IPS-NIHi7 (cell line): ENCODE results near the gene TENM4.
A peak's percentile ranks its signal among the peaks of the same experiment; 100 is the strongest.

ENCODE experiments used
- DNase-seq: peaks from one replicate; pipeline ENCODE4 v3.0.0; 2012; ENCODE audit warnings: mixed read lengths; ENCODE audit errors: extremely low spot score

Gene TENM4

DNA sequence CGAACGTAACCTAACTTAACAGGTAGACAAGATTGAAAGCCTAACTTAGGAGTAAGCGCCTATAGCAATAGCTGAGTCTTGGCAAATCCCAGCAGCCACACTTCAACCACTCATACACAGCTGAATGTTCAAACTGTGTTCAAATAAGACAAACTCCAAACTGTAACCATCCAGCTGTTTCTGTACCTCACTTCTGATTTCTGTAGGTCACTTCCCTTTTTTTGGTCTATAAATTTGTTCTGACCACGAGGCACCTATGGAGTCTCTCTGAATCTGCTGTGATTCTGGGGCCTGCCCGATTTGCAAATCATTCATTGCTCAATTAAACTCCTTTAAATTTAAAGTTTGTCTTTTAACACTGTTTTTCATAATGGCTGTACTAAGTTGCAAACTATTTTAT is 8.2 kb upstream of the TENM4 start:
- DNase-seq, result no peak

DNA sequence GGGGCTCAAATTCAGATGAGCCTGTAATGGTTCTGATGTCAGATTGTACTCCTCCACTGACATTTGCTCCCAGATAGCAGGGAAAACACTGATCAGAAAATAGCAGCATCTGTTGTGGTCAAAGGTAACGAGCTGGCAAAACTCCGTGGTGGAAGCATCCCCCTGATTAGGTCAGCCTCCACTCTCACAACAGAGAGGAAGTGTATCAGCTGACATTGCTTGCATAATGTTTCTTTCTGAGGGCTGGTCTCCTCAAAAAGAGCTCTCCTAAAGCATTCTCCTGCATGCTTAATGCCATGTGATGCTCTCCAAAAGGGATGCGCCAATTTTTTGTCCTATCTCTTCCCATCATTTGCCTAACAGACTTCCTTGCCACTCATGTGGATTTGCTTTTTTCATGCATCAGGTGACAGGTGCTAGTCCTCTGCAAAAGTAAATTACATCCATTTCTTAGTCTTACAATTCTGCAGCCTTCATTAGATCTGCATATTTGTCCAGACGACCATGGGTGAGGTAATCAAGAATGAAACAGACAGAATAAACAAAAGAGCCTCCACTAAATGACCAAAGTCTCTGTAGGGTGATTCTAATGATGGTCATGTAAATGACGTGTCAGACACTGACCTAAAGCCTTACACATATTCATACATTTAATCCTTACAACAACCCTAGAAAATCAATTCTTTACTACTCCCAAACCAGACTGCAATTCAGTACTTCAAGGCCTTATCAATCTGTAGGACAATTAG is 6.4 kb upstream of the TENM4 start:
- no peak for DNase-seq

DNA sequence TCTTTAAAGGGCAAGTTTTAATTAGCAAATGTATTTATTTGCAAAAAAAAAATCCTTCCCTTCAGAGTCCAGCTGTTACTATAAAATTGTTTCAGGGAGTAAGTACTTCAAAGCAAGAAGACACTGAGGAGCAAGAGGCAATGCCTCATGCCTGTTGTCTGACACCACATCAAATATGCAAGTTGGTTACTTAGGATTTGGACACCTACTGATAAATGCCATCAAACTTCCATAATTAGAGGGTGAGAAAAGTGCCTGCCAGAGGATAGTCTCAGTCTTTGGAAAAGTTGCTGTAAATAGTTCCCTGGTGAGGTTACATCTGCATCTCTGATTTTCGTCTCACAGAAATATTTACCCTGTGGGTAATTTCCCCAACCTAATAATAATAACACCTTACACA is 4.1 kb upstream of the TENM4 start:
- no peak for DNase-seq

DNA sequence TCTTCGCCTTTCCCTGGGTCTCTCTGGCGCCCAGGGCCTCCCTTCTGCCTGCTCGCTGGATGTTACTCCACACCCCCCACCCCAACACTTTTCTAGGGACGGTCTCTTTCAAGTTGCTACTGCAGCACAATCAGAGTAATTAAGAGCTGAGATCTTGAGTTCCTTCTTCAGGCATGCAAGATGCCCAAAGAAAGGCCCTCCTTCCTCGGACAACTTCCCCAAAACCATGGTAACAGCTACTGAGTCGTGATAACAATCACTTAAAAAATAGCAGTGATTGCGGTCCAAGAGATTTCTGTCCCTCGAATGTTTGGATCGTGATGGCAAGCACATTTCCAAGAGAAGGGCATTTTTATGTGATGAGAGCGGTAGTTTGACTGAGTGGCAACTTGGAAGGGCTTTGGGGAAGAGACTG is 638 bp upstream of the TENM4 start:
- no peak for DNase-seq

DNA sequence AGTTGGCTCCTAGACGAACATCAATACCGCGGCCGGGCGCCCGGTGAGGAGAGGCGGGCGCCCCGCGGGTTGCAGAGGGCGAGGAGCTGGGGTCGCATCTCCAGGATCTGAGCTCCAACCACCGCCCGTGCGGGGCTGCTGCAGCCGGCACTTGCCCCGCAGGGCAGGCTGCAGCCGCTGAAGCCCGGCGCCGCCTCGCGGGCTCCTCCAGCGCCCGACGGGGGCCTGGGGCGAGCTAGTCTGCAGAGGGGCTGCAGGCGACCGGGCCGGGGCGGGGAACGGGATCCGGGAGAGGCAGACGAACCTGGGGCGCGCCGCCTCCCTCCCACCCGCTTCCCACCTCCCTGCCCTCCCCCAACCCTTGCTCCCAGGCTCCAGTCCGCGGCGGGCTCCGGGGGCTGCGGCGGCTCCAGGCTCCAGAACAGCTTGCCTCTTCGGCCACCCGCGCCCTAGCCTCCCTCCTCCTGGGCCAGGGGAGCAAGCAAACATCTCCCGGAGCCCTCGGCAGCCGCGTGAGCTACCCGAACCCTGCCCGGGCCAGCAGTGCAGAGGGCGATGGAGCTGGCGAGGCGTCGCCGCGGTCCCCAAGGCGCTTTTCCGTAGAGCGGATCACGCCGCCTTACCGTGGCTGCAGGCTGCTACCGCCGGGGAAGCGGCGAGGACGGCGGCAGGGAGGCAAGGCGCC is 802 bp downstream of the TENM4 start:
- DNase-seq, result peak; percentile 31

DNA sequence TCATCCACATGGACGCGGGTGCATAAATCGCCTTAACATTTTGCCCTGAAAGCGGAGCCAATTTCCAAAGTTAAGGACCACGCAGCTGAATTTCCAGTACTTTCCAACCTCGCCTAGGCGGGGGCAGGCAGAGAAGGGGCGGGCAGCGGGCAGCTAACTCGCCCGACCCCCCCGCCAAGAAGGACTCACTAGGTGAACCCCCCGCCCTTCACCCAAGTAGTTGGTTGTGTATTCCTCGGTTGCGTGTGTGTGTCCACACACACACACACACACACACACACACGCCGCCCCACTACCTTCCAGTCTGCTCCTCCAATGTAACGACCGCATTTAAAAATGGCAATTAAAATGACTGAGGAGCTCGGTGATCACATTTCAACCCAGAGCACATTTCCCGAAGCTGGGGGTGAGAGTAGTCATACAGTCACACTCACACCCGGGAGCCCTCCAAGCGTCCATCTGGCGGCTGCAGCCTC is 1.4 kb downstream of the TENM4 start:
- no peak for DNase-seq

DNA sequence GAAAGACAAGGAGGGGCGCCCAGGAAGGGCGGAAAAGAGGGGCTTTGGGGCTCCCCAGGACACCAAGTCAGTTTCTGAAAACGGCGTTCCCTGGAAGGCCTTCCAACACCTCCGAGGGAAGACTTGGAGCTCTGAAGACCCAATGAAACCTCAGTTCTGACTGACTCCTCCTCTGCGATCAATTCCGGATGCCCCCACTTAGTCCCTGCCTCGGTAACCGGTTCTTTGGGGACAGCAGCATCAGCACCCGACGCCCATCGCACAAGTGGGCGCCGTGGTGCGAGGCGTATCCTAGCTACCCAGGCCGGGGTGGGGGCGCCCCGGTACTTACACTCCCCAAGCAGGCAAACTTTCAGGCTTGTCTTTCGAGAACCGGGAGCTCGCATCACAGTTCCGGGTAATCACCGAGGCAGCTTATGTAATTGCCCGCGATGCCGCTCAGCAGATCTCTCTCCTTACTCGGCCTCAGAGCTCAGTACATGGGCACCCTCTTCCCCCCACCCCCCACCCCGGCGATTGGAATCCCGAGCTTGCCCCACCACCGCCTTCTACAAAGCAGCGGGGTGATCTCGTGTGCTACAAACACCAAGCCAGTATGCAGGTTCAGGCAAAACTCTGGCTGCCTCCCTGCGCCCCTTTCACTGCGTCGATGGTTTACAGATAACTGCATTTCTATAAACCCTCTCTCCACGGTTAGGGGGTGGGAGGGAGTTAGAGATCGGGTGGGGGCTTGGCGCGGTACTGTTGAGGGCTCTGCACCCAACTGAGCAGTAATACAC is 2.0 kb downstream of the TENM4 start:
- DNase-seq, result peak; percentile 24

DNA sequence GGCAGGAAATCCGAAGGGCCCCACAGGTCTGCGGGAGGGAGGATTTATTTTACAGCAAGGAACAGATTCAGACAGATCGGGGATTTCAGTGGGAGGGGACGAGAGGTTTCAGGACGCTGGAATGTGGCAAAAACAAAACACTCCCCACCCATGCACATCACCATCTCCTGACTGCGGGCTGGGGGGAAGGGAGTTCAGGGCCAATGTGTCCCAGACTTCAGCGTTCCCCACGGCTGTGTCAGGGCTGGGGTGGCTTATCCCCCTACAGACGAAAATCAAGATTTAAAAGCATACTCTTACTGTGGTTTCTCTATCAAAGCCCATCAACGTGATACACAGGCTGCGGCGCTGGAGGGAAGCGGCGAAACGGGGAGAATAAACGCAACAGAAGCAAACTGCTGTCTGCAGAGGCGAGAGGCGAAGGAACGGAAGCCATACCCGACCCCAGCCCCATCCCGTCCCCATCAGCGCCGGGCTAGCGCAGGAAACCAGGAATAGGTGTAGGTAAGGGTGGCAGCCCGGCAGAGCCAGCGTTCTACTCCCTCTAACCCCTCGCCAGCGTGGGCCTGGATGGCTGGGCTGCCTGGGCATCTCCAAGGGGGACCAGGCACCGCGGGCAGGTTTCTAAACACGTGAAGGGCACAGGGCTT is 2.7 kb downstream of the TENM4 start:
- DNase-seq, result peak; percentile 26

DNA sequence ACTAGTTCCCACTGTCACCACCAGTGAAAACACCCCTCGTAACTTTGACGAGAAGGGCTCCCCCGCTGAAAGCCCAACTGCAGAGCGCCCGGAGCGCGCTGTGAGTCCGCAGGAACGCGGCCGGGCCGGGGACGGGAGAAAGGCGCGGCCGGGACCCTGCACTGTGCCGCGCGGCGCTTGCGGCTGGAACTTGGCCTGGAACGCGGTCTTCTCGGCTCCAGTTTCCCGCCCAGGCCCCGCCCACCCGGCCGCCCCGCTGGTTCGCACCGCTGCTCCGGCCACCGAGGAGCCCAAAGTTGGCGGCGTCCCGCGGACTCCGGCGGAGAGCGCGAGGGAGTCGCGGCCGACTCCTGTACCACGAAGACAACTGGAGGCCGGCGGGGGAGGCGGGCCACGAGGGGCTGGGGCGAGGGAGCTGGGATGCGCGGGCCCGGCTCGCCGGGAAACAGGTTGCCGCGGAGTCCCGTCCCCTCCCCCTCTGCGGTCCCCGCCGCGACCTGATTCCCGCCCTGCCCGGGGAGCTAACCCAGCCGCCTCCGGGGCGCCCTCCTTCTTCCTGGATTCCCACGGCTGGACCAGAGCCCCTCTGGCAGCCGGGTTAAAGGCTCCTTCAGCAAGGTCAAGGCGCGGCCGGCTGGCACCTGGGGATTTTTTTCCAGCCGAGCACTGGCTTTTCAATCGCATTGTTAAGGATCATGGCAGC is 3.4 kb downstream of the TENM4 start:
- DNase-seq, result peak; percentile 85

DNA sequence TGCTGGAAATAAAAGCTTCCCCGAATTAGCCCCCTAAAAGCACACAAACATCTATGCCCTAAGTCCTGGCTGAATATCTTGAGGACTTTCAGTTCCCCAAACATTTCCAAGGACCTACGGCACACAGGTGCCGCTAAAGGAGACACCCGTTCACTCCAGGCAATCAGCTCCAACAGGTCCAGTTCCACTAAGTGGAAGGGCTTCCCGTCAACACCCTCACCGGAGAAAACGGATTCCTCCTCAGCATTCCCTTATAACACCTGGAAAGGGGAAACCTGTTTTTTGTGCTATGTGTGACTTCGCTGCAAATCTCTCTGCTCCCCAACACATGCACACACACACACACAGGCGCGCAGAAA is 3.9 kb downstream of the TENM4 start:
- no peak for DNase-seq

DNA sequence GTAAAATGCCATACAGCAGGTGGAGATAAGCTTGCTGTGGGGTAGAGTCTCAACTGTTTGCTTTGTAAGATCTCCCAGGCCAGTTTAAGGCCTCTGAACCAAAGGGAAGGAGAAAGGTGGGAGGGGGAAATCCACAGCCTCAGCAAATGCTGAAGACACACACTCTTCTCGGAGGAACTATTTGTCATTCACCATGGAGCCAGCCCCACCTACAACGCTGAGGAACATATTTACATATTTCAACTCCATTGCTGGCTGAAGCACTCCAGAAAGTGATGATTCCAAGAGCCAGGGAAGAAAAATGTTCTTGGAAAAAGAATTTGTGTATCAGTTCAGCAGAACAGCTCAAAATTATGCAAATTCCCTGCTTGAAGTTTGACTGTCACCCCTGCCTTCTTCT is 6.5 kb downstream of the TENM4 start:
- DNase-seq, result no peak

DNA sequence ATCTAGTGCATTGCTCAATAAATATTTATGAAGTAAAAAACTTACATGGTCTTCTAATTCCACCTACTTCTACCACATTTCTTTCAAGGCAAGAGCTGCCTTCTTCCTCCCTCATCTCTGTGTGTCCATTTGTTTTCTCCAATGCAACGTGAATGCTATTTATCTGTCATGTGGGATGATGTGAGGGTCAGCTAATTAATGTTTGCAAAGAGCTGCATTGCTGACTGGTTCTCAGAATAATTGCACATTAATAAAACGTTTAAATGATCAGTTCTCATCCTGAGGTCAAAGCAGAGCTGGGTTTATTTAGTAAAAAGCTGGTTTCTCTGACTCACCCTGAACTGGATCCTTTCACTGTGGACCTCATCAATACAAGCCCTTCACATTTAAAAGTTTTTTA is 8.7 kb downstream of the TENM4 start:
- no peak for DNase-seq

DNA sequence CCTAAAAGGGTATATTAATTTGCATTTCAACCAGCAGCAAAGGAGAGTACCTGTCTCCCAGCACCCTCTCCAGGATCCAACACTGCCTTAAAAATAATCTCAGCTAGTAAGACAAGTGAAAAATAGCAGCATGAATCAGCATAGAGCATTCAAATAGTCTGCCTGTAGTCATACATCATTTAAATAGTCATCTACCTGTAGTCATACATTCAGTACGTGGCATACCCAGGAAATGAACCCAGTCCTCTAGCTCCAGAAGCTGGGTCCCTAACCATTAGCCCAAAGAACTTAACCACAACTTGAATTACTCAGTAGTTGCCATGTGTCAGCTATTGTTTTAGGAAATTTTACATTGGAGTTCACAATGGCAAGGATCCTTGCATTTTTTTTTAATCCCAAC is 9.3 kb downstream of the TENM4 start:
- DNase-seq, result no peak

DNA sequence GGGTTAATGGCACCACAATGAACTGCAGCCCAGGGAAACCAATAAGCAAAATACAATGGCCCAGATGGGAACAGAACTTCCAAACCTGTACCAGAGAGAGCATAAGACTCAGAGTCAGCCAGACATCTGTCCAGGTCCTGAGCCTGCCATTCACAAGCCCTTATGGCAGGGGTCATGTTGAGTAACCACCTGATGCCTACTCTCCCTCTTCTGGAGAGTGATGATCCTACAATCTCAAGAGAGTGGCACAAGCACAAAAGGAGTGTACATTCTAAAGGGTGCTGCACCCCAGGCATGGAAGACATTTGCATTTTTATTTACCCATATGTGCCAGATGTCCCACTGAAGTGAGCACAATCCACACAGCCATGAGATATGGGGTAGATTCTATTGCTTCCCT is 10.6 kb downstream of the TENM4 start:
- no peak for DNase-seq

DNA sequence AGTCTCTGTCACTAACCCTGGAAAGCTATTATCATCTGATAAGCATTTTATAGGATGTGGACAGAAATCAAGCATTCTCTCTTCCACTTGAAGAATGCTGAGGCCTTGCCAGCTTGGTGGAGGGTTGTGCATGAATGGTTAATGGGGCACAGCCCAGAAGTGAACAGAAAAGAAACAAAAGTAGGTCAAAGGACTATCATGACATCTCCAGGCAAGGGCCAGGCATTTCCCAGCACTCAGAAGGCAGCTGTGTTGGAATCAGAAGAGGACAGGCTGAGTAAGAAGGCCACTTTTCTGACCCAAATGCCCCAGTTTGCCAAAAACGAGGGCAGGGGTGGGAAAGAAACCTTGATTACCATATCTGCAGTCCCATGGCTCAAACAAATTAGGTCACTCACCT is 12.4 kb downstream of the TENM4 start:
- no peak for DNase-seq

DNA sequence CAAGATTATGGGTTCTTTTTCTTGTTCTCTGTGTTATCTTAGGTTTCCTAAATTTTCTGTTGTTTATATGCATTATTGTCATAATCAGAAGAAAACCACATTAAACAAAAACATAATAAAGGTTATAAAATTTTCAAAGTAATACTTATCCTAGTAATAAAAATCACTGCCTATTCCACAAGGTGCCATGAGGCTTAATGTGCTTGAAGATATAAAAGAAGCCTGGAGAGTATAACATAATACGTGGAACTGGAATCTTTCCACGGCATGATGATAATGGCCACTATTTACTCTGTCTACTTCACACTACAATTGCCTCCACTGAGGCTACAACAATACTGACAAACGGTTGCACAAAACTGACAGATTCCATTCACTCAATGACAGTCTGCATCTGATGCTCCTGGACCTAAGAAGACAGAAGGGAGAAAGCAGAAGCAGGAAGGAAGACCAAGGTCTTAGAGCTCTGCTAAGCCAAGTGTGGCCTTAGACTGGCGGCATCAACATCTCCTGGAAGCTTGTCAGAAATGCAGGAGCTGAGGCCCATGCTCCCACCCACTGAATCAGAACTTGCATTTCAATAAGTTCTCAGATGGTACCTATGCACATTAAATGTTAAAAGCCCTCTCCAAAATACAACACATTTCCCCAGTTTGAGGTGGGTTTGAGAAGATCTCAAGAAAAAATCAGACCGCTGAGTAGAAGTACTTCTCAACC is 13.1 kb downstream of the TENM4 start:
- DNase-seq, result no peak

DNA sequence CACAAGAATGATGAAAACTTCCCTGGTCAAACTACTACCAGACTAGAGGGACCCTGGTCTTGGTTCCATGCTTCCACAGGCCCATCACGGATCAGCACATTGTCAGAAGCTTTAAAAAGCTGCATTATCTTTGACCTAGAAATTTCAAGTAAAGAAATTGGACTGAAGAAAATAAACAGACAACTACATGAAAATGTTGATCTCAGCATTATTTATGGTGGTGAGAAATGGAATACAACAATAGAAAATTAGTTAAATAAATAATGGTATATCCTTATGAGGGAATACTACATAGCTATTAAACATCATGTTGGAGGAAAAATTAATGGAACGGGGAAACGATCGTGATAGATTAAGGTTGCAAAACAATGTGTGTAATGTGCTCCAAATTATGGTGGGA is 13.7 kb downstream of the TENM4 start:
- DNase-seq, result no peak

DNA sequence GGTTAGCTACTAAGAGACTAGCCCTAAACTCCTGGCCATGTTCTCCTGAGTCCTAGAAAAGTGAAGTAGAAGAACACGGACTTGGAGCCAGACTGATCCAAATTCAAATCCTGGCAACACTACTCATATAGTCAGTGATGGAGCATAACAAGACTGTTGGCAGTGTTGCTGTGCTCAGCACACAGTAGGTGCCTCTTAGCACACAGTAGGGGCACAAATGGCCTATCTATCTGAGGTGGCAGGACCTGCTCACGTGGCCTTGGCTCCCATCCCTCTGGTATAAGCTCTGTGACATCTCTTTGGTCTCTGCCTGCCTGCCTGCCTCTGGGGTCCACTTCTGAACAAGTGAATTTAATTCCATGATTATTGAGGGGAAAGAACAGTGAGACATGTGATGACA is 15.4 kb downstream of the TENM4 start:
- no peak for DNase-seq

DNA sequence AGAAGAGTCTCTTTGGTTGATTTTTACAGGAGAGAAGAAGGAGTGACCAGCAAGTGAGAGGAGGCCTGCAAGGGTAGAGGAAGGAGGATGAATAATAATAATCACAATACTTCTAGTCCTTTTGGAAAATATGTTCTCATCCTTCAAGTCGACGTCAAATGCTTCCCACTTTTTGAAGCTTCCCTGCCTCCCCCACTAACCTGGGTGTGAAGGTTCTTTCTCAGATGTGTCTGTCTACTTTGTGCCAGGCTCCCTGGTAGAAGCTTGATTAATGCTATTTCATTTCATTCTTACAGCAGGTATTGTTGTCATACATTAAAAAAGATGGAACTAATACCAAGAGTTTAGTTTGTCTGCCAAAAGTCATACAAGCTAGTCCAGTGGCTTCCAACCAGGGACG is 17.1 kb downstream of the TENM4 start:
- no peak for DNase-seq

DNA sequence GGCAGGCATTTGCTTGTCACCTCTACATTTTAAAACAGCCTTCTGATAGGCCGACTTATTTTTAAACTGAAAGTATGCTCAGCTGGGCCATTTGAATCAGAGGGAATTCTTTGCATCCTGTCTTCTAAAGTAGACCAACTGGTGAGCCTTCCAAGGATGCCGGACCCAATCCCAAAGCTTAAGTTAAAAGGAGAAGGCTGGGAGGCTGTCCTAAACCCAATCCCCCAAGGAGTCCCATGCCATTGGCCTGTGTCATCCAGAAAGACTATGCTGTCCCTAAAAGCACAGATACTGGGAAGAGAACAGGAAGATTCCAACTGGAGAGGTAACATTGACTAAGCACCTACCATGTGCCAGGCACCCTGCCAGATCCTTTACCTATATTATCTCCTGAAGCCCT is 18.0 kb downstream of the TENM4 start:
- DNase-seq, result no peak

DNA sequence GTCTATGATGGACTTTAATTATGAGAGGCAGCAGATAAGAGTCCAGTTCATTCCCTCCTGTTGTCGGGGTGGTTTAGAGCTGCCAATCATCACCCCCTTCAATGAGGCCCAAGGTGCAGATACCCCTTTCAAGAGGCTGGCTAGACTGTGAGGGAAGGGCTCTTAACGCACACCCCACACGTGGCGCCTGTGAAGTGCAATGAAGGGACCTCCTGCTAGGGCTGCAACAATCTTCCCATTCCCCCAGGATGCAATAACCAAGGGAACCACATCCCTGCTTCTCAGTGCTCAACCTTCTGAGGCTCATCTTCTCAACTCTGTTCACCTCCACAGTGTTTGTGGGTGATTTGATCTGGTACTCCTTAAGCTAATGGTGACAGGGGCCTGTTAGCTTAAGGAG is 19.0 kb downstream of the TENM4 start:
- no peak for DNase-seq
